T follicular helper cell (primary cell): Measurements from ENCODE around the gene SRXN1.

Experiments
- DNase-seq: peaks from one replicate; pipeline ENCODE4 v3.0.0-alpha.2; 2020; ENCODE audit warnings: low read depth

SRXN1 gene

GRCh38 chr20:635893-636338 lies 17.1 kb downstream of the SRXN1 start:
- DNase-seq = no peak

- DNase-seq = no peak
These were observed 17.7 kb downstream of the SRXN1 start for GRCh38 chr20:635028-635892.

GRCh38 chr20:634148-634925 lies 18.7 kb downstream of the SRXN1 start:
- DNase-seq = no peak

- DNase-seq = no peak
These were observed 21.9 kb downstream of the SRXN1 start for GRCh38 chr20:631101-631500.

- no peak for DNase-seq
These were observed 26.4 kb downstream of the SRXN1 start for GRCh38 chr20:626579-626978.

GRCh38 chr20:625360-625932 lies 27.6 kb downstream of the SRXN1 start:
- no peak for DNase-seq

- DNase-seq = no peak
These were observed 29.3 kb downstream of the SRXN1 start for GRCh38 chr20:623704-624103.

- DNase-seq = no peak
These were observed 30.0 kb downstream of the SRXN1 start for GRCh38 chr20:623021-623420.

- no peak for DNase-seq
These were observed 30.8 kb downstream of the SRXN1 start for GRCh38 chr20:622161-622560.

GRCh38 chr20:621125-621756 lies 31.8 kb downstream of the SRXN1 start:
- DNase-seq = no peak

- DNase-seq = no peak
These were observed 32.8 kb downstream of the SRXN1 start for GRCh38 chr20:620246-620645.

GRCh38 chr20:618980-619379 lies 34.0 kb downstream of the SRXN1 start:
- DNase-seq = no peak

GRCh38 chr20:617934-618690 lies 34.9 kb downstream of the SRXN1 start:
- no peak for DNase-seq

- DNase-seq = no peak
These were observed 37.5 kb downstream of the SRXN1 start for GRCh38 chr20:615514-615913.

GRCh38 chr20:611843-612185 lies 41.2 kb downstream of the SRXN1 start:
- no peak for DNase-seq

- no peak for DNase-seq
These were observed 41.8 kb downstream of the SRXN1 start for GRCh38 chr20:611047-611842.

- no peak for DNase-seq
These were observed 42.6 kb downstream of the SRXN1 start, which contains the start of gene TCF15 for GRCh38 chr20:610130-611046. Gene TCF15, minus strand, starts transcription at chr20:610309. Its CDS starts 72 bp downstream, at chr20:610237.

GRCh38 chr20:609371-609964 lies 43.5 kb downstream of the SRXN1 start:
- DNase-seq = no peak

- no peak for DNase-seq
These were observed 44.0 kb downstream of the SRXN1 start for GRCh38 chr20:608970-609369.
